H9 (cell line): ENCODE results near the gene BLOC1S5. TPM values are rescaled to one million over a fixed set of nuclear protein-coding genes. Genes with fewer than 3 reads are reported as not detected.

ENCODE experiments used
- DNase-seq: peaks from one replicate; pipeline ENCODE4 v3.0.0-alpha.2; 2017
- H2AFZ ChIP-seq: one replicate; pipeline ENCODE4 v1.6.1; 2013; ENCODE audit warnings: mild to moderate bottlenecking, low read length, control low read depth, moderate library complexity
- H2AK5ac ChIP-seq: 2 replicates; pipeline ENCODE4 v1.6.1; 2013; ENCODE audit warnings: low read length, control low read depth, mixed read lengths; ENCODE audit not compliant: insufficient read length
- H2BK120ac ChIP-seq: one replicate; pipeline ENCODE4 v1.6.1; 2013; ENCODE audit warnings: low read depth, mild to moderate bottlenecking, low read length, control low read depth, inconsistent platforms; ENCODE audit not compliant: poor library complexity, severe bottlenecking
- H2BK12ac ChIP-seq: 2 replicates; pipeline ENCODE4 v1.6.1; 2013; ENCODE audit warnings: low read length, control low read depth, mixed read lengths, low read depth; ENCODE audit not compliant: insufficient read length
- H2BK15ac ChIP-seq: 2 replicates; pipeline ENCODE4 v1.6.1; 2013; ENCODE audit warnings: low read depth, low read length, control low read depth
- H2BK20ac ChIP-seq: one replicate; pipeline ENCODE4 v1.6.1; 2013; ENCODE audit warnings: low read depth, mild to moderate bottlenecking, low read length, control low read depth, inconsistent platforms; ENCODE audit not compliant: poor library complexity, severe bottlenecking
- H2BK5ac ChIP-seq: 2 replicates; pipeline ENCODE4 v1.6.1; 2013; ENCODE audit warnings: low read length, control low read depth, mixed read lengths; ENCODE audit not compliant: insufficient read length
- H3K14ac ChIP-seq: 2 replicates; pipeline ENCODE4 v1.6.1; 2013; ENCODE audit warnings: low read length, control low read depth; ENCODE audit not compliant: insufficient read depth
- H3K18ac ChIP-seq: 2 replicates; pipeline ENCODE4 v1.6.1; 2013; ENCODE audit warnings: low read depth, mild to moderate bottlenecking, mixed read lengths, low read length, control low read depth; ENCODE audit not compliant: insufficient read length
- H3K23ac ChIP-seq: 2 replicates; pipeline ENCODE4 v1.6.1; 2013; ENCODE audit warnings: low read length, control low read depth, mixed read lengths, low read depth; ENCODE audit not compliant: insufficient read length
- H3K23me2 ChIP-seq: 2 replicates; pipeline ENCODE4 v1.6.1; 2013; ENCODE audit warnings: low read depth, mild to moderate bottlenecking, mixed read lengths, low read length, control low read depth; ENCODE audit not compliant: insufficient read length, poor library complexity, severe bottlenecking
- H3K27ac ChIP-seq: 2 replicates; pipeline ENCODE4 v1.5.1; 2013; ENCODE audit warnings: low read length, control low read depth, mixed read lengths, low read depth; ENCODE audit not compliant: insufficient read length
- H3K27me3 ChIP-seq: 2 replicates; pipeline ENCODE4 v1.6.1; 2013; ENCODE audit warnings: low read length, control low read depth, inconsistent platforms; ENCODE audit not compliant: insufficient read depth
- H3K4ac ChIP-seq: 2 replicates; pipeline ENCODE4 v1.6.1; 2013; ENCODE audit warnings: low read depth, mild to moderate bottlenecking, control low read depth, inconsistent platforms, low read length, moderate library complexity
- H3K4me1 ChIP-seq: 2 replicates; pipeline ENCODE4 v1.6.1; 2013; ENCODE audit warnings: low read length, control low read depth, inconsistent platforms; ENCODE audit not compliant: insufficient read depth
- H3K4me2 ChIP-seq: 2 replicates; pipeline ENCODE4 v1.6.1; 2013; ENCODE audit warnings: low read length, control low read depth, mixed read lengths; ENCODE audit not compliant: insufficient read length, insufficient read depth
- H3K56ac ChIP-seq: 2 replicates; pipeline ENCODE4 v1.6.1; 2013; ENCODE audit warnings: low read depth, mild to moderate bottlenecking, mixed read lengths, low read length, control low read depth; ENCODE audit not compliant: insufficient read length
- H3K79me1 ChIP-seq: 2 replicates; pipeline ENCODE4 v1.6.1; 2013; ENCODE audit warnings: low read depth, mild to moderate bottlenecking, moderate library complexity, low read length, control low read depth, inconsistent platforms; ENCODE audit not compliant: insufficient read depth, poor library complexity, severe bottlenecking
- H3K79me2 ChIP-seq: 2 replicates; pipeline ENCODE4 v1.6.1; 2013; ENCODE audit warnings: low read length, control low read depth, inconsistent platforms; ENCODE audit not compliant: insufficient read depth
- H3K9ac ChIP-seq: 2 replicates; pipeline ENCODE4 v1.6.1; 2013; ENCODE audit warnings: low read length, control low read depth, mixed read lengths; ENCODE audit not compliant: insufficient read length; ENCODE audit errors: extremely low read depth
- H3K9me3 ChIP-seq: one replicate; pipeline ENCODE4 v1.6.1; 2013; ENCODE audit warnings: low read depth, low read length, inconsistent platforms; ENCODE audit not compliant: control insufficient read depth
- H3T11ph ChIP-seq: one replicate; pipeline ENCODE4 v1.6.1; 2013; ENCODE audit warnings: mild to moderate bottlenecking, low read length, control low read depth, inconsistent platforms
- H4K20me1 ChIP-seq: one replicate; pipeline ENCODE4 v1.6.1; 2013; ENCODE audit not compliant: control insufficient read depth, insufficient read length, insufficient read depth
- H4K5ac ChIP-seq: 2 replicates; pipeline ENCODE4 v1.6.1; 2013; ENCODE audit warnings: low read depth, mild to moderate bottlenecking, mixed read lengths, low read length, control low read depth; ENCODE audit not compliant: insufficient read length
- H4K8ac ChIP-seq: replicated peaks from 2 replicates; pipeline ENCODE4 v1.6.1; 2013; ENCODE audit warnings: low read length, control low read depth, mixed read lengths, low read depth; ENCODE audit not compliant: insufficient read length
- H4K91ac ChIP-seq: 2 replicates; pipeline ENCODE4 v1.6.1; 2013; ENCODE audit warnings: low read depth, mild to moderate bottlenecking, moderate library complexity, mixed read lengths, low read length, control low read depth; ENCODE audit not compliant: insufficient read length
- H3K27ac Mint-ChIP-seq, 3 experiments: 2 replicates in 2 of 3; 3 replicates in 1 of 3; pipeline ENCODE4 v1.8.0; 2020 to 2021; ENCODE audit warnings: mixed read lengths in 3 of 3, mild to moderate bottlenecking in 1 of 3, moderate library complexity in 1 of 3
- H3K27me3 Mint-ChIP-seq: 2 replicates; pipeline ENCODE4 v1.8.0; 2021; ENCODE audit warnings: low read depth, mild to moderate bottlenecking, moderate library complexity, mixed read lengths
- H3K36me3 Mint-ChIP-seq, 3 experiments: 2 replicates in 2 of 3; 3 replicates in 1 of 3; pipeline ENCODE4 v1.8.0; 2020 to 2021; ENCODE audit warnings: low read depth in 3 of 3, mixed read lengths in 3 of 3; ENCODE audit not compliant: insufficient read depth in 1 of 3
- H3K4me1 Mint-ChIP-seq, 2 experiments: 2 replicates each; pipeline ENCODE4 v1.8.0; 2020; ENCODE audit warnings: mixed read lengths in 2 of 2
- H3K4me3 Mint-ChIP-seq, 2 experiments: 2 replicates in 1 of 2; 3 replicates in 1 of 2; pipeline ENCODE4 v1.8.0; 2020 to 2021; ENCODE audit warnings: mild to moderate bottlenecking in 2 of 2, mixed read lengths in 2 of 2, moderate library complexity in 1 of 2
- H3K9me3 Mint-ChIP-seq, 2 experiments: 2 replicates in 1 of 2; 3 replicates in 1 of 2; pipeline ENCODE4 v1.8.0; 2020; ENCODE audit warnings: mild to moderate bottlenecking in 2 of 2, mixed read lengths in 2 of 2, moderate library complexity in 1 of 2
- WGBS: extraction: QIAGEN DNeasy Blood & Tissue Kit; methylation state at CpG from one replicate; pipeline ENCODE4 v1.1.7; 2013; ENCODE audit warnings: missing lambda C conversion rate, low lambda C conversion rate, mixed read lengths; ENCODE audit not compliant: insufficient read length; ENCODE audit errors: extremely low coverage; 5-methylcytosine and 5-hydroxymethylcytosine counted together
- total RNA-seq: library from RNA; stranded (reverse); gene quantifications from 2 replicates; pipeline ENCODE4 v1.2.1, GENCODE V29; 2021
- TF ChIP-seq, protein P1 (sequence below): fragments of 200-600 bp; sonication (generic); conservative IDR thresholded peaks from 3 replicates; pipeline ENCODE4 v1.8.0; 2021; ENCODE audit warnings: antibody characterized with exemption, mild to moderate bottlenecking

The BLOC1S5 gene
- total RNA-seq, 1 experiment from 2014 or later: 15.6 TPM

DNA sequence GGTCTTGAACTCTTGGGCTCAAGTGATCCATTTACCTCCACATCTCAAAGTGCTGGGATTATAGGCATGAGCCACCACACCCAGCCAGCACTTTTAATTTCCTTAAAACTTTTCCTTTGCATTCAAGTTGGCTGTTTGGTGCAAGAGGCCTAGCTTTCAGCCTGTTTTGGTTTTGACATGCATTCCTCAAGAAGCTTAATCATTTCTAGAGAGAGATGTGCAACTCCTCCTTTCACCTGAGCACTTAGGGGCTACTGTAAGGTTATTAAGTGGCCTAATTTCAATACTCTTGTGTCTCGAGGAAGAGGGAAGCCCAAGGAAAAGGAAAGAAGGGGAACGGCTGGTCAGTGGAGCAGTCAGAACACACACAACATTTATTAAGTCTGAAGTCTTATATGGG, 13.8 kb upstream of the BLOC1S5 start:
- H3K4me1 ChIP-seq: no peaks in the 10 kb centered on the region
- no peaks in the 10 kb centered on the region for H4K20me1 ChIP-seq
- H3K27me3 ChIP-seq: no peaks in the 10 kb centered on the region
- H4K5ac ChIP-seq: no peak overlapping the region
- no peak overlapping the region for H3K4ac ChIP-seq
- no peak for DNase-seq
- no peak overlapping the region for H2BK15ac ChIP-seq
- no CpG with 5 or more reads among the region's 2 CpGs for WGBS
- H4K8ac ChIP-seq: no peak overlapping the region
- no peak overlapping the region for H2AK5ac ChIP-seq
- H4K91ac ChIP-seq: no peak overlapping the region
- H2BK12ac ChIP-seq: no peak overlapping the region
- H3K27ac Mint-ChIP-seq: no peak overlapping the region
- H2BK20ac ChIP-seq: no peak overlapping the region
- H3K4me1 Mint-ChIP-seq: no peaks in the 10 kb centered on the region; a peak in 1 of 4 replicates
- H3K4me3 Mint-ChIP-seq: no peak overlapping the region
- H3K9me3 Mint-ChIP-seq: peaks cover 0 to 6% of the 10 kb centered on the region in 2 experiments; a peak in 2 of 5 replicates
- H2AFZ ChIP-seq: no peak overlapping the region
- no peak overlapping the region for H3K4me2 ChIP-seq
- H3T11ph ChIP-seq: no peak overlapping the region
- no peaks in the 10 kb centered on the region for H3K9me3 ChIP-seq
- no peak overlapping the region for H2BK120ac ChIP-seq
- H3K27ac ChIP-seq: no peak overlapping the region
- H3K9ac ChIP-seq: no peak overlapping the region
- TF ChIP-seq, protein P1, sequence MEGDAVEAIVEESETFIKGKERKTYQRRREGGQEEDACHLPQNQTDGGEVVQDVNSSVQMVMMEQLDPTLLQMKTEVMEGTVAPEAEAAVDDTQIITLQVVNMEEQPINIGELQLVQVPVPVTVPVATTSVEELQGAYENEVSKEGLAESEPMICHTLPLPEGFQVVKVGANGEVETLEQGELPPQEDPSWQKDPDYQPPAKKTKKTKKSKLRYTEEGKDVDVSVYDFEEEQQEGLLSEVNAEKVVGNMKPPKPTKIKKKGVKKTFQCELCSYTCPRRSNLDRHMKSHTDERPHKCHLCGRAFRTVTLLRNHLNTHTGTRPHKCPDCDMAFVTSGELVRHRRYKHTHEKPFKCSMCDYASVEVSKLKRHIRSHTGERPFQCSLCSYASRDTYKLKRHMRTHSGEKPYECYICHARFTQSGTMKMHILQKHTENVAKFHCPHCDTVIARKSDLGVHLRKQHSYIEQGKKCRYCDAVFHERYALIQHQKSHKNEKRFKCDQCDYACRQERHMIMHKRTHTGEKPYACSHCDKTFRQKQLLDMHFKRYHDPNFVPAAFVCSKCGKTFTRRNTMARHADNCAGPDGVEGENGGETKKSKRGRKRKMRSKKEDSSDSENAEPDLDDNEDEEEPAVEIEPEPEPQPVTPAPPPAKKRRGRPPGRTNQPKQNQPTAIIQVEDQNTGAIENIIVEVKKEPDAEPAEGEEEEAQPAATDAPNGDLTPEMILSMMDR: no peak
- no peak overlapping the region for H3K14ac ChIP-seq
- no peak overlapping the region for H3K56ac ChIP-seq
- no peak overlapping the region for H2BK5ac ChIP-seq
- peaks cover 20 to 32% (median 31%) of the 10 kb centered on the region in 3 experiments for H3K36me3 Mint-ChIP-seq
- H3K79me2 ChIP-seq: peaks cover under 1% of the 10 kb centered on the region; the same call in 1 of the 2 replicates
- no peak overlapping the region for H3K18ac ChIP-seq
- no peaks in the 10 kb centered on the region for H3K79me1 ChIP-seq
- H3K23me2 ChIP-seq: no peaks in the 10 kb centered on the region
- H3K27me3 Mint-ChIP-seq: no peaks in the 10 kb centered on the region
- no peak overlapping the region for H3K23ac ChIP-seq
